GM23338 (cell line): ENCODE data around the gene HES4. TPM values are rescaled to one million over a fixed set of nuclear protein-coding genes. Genes with fewer than 3 reads are reported as not detected.

Experiments used
- ATAC-seq: fragments of 200-7000 bp; cut with Tn5 transposase; 3 replicates; pipeline ENCODE4 v1.9.1; 2020
- DNase-seq: peaks from one replicate; pipeline ENCODE4 v3.0.0-alpha.2; 2015; ENCODE audit warnings: low spot score
- H2AFZ ChIP-seq: fragments of 200-600 bp; sonication (generic); 2 replicates; pipeline ENCODE4 v1.8.0; 2016; ENCODE audit warnings: antibody characterized with exemption, mild to moderate bottlenecking, moderate library complexity
- H3F3A ChIP-seq: fragments of 200-600 bp; sonication (generic); replicated peaks from 2 replicates; pipeline ENCODE4 v1.8.0; 2017; ENCODE audit warnings: antibody characterized with exemption, mixed run types, low read depth
- H3K27ac ChIP-seq: fragments of 200-600 bp; sonication (generic); 2 replicates; pipeline ENCODE4 v1.6.1; 2016; ENCODE audit warnings: low read depth
- H3K27me3 ChIP-seq: fragments of 200-600 bp; sonication (generic); 2 replicates; pipeline ENCODE4 v1.8.0; 2016; ENCODE audit warnings: mild to moderate bottlenecking, mixed run types, moderate library complexity; ENCODE audit not compliant: insufficient read depth
- H3K36me3 ChIP-seq: fragments of 200-600 bp; sonication (generic); 2 replicates; pipeline ENCODE4 v1.8.0; 2016; ENCODE audit warnings: mild to moderate bottlenecking; ENCODE audit not compliant: insufficient read depth
- H3K4me1 ChIP-seq: fragments of 200-600 bp; sonication (generic); 2 replicates; pipeline ENCODE4 v1.8.0; 2016; ENCODE audit warnings: mild to moderate bottlenecking, moderate library complexity; ENCODE audit not compliant: insufficient read depth
- H3K4me2 ChIP-seq: fragments of 200-600 bp; sonication (generic); 2 replicates; pipeline ENCODE4 v1.7.1; 2017; ENCODE audit warnings: mixed run types
- H3K4me3 ChIP-seq: fragments of 200-600 bp; sonication (generic); 2 replicates; pipeline ENCODE4 v1.6.1; 2016; ENCODE audit warnings: mixed run types
- H3K79me2 ChIP-seq: fragments of 200-600 bp; sonication (generic); replicated peaks from 2 replicates; pipeline ENCODE4 v1.8.0; 2017; ENCODE audit warnings: mild to moderate bottlenecking; ENCODE audit not compliant: insufficient read depth
- H3K9me2 ChIP-seq: fragments of 200-600 bp; sonication (generic); 2 replicates; pipeline ENCODE4 v1.8.0; 2017; ENCODE audit not compliant: insufficient read depth
- H4K20me1 ChIP-seq: fragments of 200-600 bp; sonication (generic); replicated peaks from 2 replicates; pipeline ENCODE4 v1.8.0; 2017; ENCODE audit warnings: mild to moderate bottlenecking; ENCODE audit not compliant: insufficient read depth
- H3K27ac Mint-ChIP-seq: 2 replicates; pipeline ENCODE4 v1.8.0; 2020; ENCODE audit warnings: inconsistent platforms, mild to moderate bottlenecking, moderate library complexity, mixed read lengths
- H3K27me3 Mint-ChIP-seq: 3 replicates; pipeline ENCODE4 v1.8.0; 2022; ENCODE audit warnings: low read depth, mild to moderate bottlenecking, moderate library complexity, mixed read lengths, inconsistent platforms; ENCODE audit not compliant: insufficient read depth, poor library complexity
- H3K36me3 Mint-ChIP-seq: 3 replicates; pipeline ENCODE4 v1.8.0; 2021; ENCODE audit warnings: low read depth, mild to moderate bottlenecking, inconsistent platforms, moderate library complexity, mixed read lengths
- H3K4me1 Mint-ChIP-seq: 3 replicates; pipeline ENCODE4 v1.8.0; 2020; ENCODE audit warnings: mild to moderate bottlenecking, inconsistent platforms, mixed read lengths
- H3K4me3 Mint-ChIP-seq: 3 replicates; pipeline ENCODE4 v1.8.0; 2021; ENCODE audit warnings: moderate library complexity, mild to moderate bottlenecking, inconsistent platforms, mixed read lengths
- H3K9me3 Mint-ChIP-seq: 3 replicates; pipeline ENCODE4 v1.8.0; 2020; ENCODE audit warnings: moderate library complexity, mild to moderate bottlenecking, inconsistent platforms, mixed read lengths
- CREB1 ChIP-seq: fragments of 250-450 bp; sonication (Bioruptor Pico); IDR thresholded peaks from 2 replicates; pipeline ENCODE4 v1.5.0; 2020; ENCODE audit warnings: low read depth, mild to moderate bottlenecking, moderate library complexity
- CTCF ChIP-seq, 2 experiments: fragments of 200-600 bp in 1 of 2; sonication (generic) in 1 of 2; conservative IDR thresholded peaks; 2 replicates each; pipeline versions ENCODE4 v1.5.1 to v1.6.1; 2016 to 2017; ENCODE audit warnings: antibody characterized with exemption in 2 of 2, low read depth in 2 of 2, mild to moderate bottlenecking in 2 of 2, moderate library complexity in 1 of 2
- EZH2 ChIP-seq: fragments of 200-600 bp; sonication (generic); IDR thresholded peaks from one replicate; pipeline ENCODE4 v1.8.0; 2017; ENCODE audit warnings: antibody characterized with exemption, mild to moderate bottlenecking, low read depth; ENCODE audit not compliant: unreplicated experiment
- NANOG ChIP-seq: IDR thresholded peaks from 2 replicates; pipeline ENCODE4 v1.6.1; 2016; ENCODE audit warnings: antibody characterized with exemption, borderline replicate concordance
- POLR2AphosphoS5 ChIP-seq: IDR thresholded peaks from 2 replicates; pipeline ENCODE4 v1.6.1; 2016; ENCODE audit warnings: antibody characterized with exemption, low read depth
- ZNF331 ChIP-seq: fragments of 250-450 bp; sonication (Bioruptor Pico); IDR thresholded peaks from 2 replicates; pipeline ENCODE4 v1.5.0; 2020; ENCODE audit warnings: low read depth, mild to moderate bottlenecking, moderate library complexity
- ZNF462 ChIP-seq: fragments of 250-450 bp; sonication (Bioruptor Pico); IDR thresholded peaks from 2 replicates; pipeline ENCODE4 v1.5.0; 2020; ENCODE audit warnings: mild to moderate bottlenecking, moderate library complexity
- polyA plus RNA-seq: library from polyadenylated mRNA; unstranded; fragments of >200 nt; fragmentation: Nextera tagmentation; extraction: Ambion mirVana; gene quantifications from 2 replicates; pipeline ENCODE4 v1.2.1, GENCODE V29; 2016
- total RNA-seq: library from RNA; depleted of rRNA; stranded (reverse); fragments of >200 nt; shearing (Covaris generic); gene quantifications from 2 replicates; pipeline ENCODE4 v1.2.3, GENCODE V29; 2014

Gene HES4
- total and polyA plus RNA-seq, 2 experiments from 2014 or later, result 2.3 to 6.7 TPM

- TF ChIP-seq ZNF462 (CRISPR knock-in tag) (no peak), CREB1 (CRISPR knock-in tag) (no peak)
Measured at GRCh38 chr1:956636-957035, 43.3 kb downstream of the HES4 start (continued).

- Mint-ChIP-seq H3K27me3 (peaks cover 25% of the 10 kb centered on the region), H3K4me3 (no peak overlapping the region), H3K36me3 (peaks cover 55% of the 10 kb centered on the region), H3K27ac (no peak overlapping the region), H3K9me3 (no peaks in the 10 kb centered on the region; the same call in 2 of the 3 replicates), H3K4me1 (peaks cover 8% of the 10 kb centered on the region)
- H3K4me2 ChIP-seq, result no peak overlapping the region
- TF ChIP-seq ZNF462 (CRISPR knock-in tag) (no peak), CTCF (conservative IDR thresholded peaks at IDR 0.05; ENCODE audit: low read depth in 2 of 2) (no peak), POLR2AphosphoS5 (no peak), NANOG (no peak), EZH2 (no peak), ZNF331 (CRISPR knock-in tag) (no peak)
- H4K20me1 ChIP-seq, result peaks cover 4% of the 10 kb centered on the region; the same call in 1 of the 2 replicates
- peaks cover 11% of the 10 kb centered on the region for H3K27me3 ChIP-seq
- ATAC-seq (no peak), DNase-seq (no peak)
- H3K36me3 ChIP-seq, result peaks cover 18% of the 10 kb centered on the region
- no peaks in the 10 kb centered on the region for H3K9me2 ChIP-seq
- H3K4me1 ChIP-seq, result no peaks in the 10 kb centered on the region; the same call in 1 of the 2 replicates
- no peak overlapping the region for H3K4me3 ChIP-seq
- H2AFZ ChIP-seq, result no peak overlapping the region
- no peaks in the 10 kb centered on the region for H3F3A ChIP-seq
- no peak overlapping the region for H3K27ac ChIP-seq
- H3K79me2 ChIP-seq, result peaks cover 18% of the 10 kb centered on the region
Measured at GRCh38 chr1:955474-955873, 44.4 kb downstream of the HES4 start.
